Measurements from ENCODE around the gene SLITRK2. TPM values are rescaled to one million over a fixed set of nuclear protein-coding genes. Genes with fewer than 3 reads are reported as not detected.

The SLITRK2 gene
- total RNA-seq, 1 experiment from 2014 or later, result not detected

DNA sequence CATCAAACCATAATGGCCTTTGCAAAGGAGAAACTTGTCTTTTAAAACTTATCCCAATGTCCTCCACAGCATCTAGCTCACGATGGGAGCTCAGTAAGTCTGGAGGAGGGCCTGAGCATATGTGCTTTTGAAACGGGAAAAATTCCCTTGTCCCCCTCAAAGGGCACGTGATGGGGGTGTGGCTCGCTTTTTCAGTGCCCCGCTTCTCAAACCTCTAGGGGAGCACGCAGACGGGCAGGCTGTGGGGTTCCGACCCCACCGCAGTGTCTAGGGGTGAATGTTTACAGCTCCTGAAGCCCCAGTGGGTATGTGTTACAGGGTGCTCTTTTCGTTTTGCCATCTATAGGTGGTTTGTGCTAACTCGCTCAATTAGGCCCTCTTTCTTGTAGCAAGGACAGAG is 31.2 kb downstream of the SLITRK2 start:
- no peak overlapping the region for H3K27ac ChIP-seq (ENCODE audit: low read depth, low read length, poor library complexity, severe bottlenecking)
- BruUV-seq (replicated peaks), result no TSS peak
- ChIA-PET CTCF (no interaction called here), POLR2A (ENCODE audit: low non-redundant PET) (no interaction called here)
- no peaks in the 10 kb centered on the region for H3K4me1 ChIP-seq (ENCODE audit: insufficient read depth, low read length, poor library complexity, severe bottlenecking)
- TF ChIP-seq, protein P1, sequence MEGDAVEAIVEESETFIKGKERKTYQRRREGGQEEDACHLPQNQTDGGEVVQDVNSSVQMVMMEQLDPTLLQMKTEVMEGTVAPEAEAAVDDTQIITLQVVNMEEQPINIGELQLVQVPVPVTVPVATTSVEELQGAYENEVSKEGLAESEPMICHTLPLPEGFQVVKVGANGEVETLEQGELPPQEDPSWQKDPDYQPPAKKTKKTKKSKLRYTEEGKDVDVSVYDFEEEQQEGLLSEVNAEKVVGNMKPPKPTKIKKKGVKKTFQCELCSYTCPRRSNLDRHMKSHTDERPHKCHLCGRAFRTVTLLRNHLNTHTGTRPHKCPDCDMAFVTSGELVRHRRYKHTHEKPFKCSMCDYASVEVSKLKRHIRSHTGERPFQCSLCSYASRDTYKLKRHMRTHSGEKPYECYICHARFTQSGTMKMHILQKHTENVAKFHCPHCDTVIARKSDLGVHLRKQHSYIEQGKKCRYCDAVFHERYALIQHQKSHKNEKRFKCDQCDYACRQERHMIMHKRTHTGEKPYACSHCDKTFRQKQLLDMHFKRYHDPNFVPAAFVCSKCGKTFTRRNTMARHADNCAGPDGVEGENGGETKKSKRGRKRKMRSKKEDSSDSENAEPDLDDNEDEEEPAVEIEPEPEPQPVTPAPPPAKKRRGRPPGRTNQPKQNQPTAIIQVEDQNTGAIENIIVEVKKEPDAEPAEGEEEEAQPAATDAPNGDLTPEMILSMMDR (conservative IDR thresholded peaks at IDR 0.05; ENCODE audit: low read depth, low read length), result no peak
- no peak for TF ChIP-seq EZH2 (IDR thresholded peaks at IDR 0.05; ENCODE audit: borderline replicate concordance, low read depth, low read length, poor library complexity, severe bottlenecking)
- H3K4me3 ChIP-seq (ENCODE audit: low read depth, low read length, poor library complexity, severe bottlenecking), result no peak overlapping the region
- intact Hi-C loops (cut with micrococcal nuclease; ENCODE audit: unreplicated experiment), result no loop called here
- no peaks in the 10 kb centered on the region for H3K9me3 ChIP-seq (ENCODE audit: low read depth, low read length, poor library complexity, severe bottlenecking)
- no peak for DNase-seq (ENCODE audit: low spot score)
- no peaks in the 10 kb centered on the region for H3K36me3 ChIP-seq (ENCODE audit: insufficient read depth, low read length, poor library complexity, severe bottlenecking)
- H3K27me3 ChIP-seq (replicated peaks; ENCODE audit: insufficient read depth, low read depth, low read length, poor library complexity), result no peaks in the 10 kb centered on the region

DNA sequence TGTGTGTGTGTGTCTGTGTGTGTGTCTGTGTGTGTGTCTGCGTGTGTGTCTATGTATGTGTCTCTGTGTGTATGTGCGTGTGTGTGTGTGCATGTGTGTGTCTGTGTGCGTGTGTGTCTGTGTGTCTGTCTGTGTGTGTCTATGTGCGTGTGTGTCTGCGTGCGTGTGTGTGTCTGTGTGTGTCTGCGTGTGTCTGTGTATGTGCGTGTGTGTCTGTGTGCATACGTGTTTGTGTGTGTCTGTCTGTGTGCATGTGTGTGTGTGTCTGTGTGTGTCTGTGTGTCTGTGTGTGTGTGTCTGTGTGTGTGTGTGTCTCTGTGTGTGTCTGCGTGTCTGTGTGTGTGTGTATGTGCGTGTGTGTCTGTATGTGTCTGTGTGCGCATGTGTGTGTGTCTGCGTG is 35.6 kb downstream of the SLITRK2 start:
- H3K9me3 ChIP-seq (ENCODE audit: low read depth, low read length, poor library complexity, severe bottlenecking), result no peaks in the 10 kb centered on the region
- no peak overlapping the region for H3K4me3 ChIP-seq (ENCODE audit: low read depth, low read length, poor library complexity, severe bottlenecking)
- H3K36me3 ChIP-seq (ENCODE audit: insufficient read depth, low read length, poor library complexity, severe bottlenecking), result no peaks in the 10 kb centered on the region
- no peak for DNase-seq (ENCODE audit: low spot score)
- no peak for TF ChIP-seq EZH2 (IDR thresholded peaks at IDR 0.05; ENCODE audit: borderline replicate concordance, low read depth, low read length, poor library complexity, severe bottlenecking)
- TF ChIP-seq, protein P1 (conservative IDR thresholded peaks at IDR 0.05; ENCODE audit: low read depth, low read length), result no peak
- no peak overlapping the region for H3K27ac ChIP-seq (ENCODE audit: low read depth, low read length, poor library complexity, severe bottlenecking)
- POLR2A ChIA-PET (ENCODE audit: low non-redundant PET), result no interaction called here
- no peaks in the 10 kb centered on the region for H3K27me3 ChIP-seq (replicated peaks; ENCODE audit: insufficient read depth, low read depth, low read length, poor library complexity)
- CTCF ChIA-PET, result no interaction called here
- H3K4me1 ChIP-seq (ENCODE audit: insufficient read depth, low read length, poor library complexity, severe bottlenecking), result no peaks in the 10 kb centered on the region
- no TSS peak for BruUV-seq (replicated peaks)
- intact Hi-C loops (cut with micrococcal nuclease; ENCODE audit: unreplicated experiment), result no loop called here

DNA sequence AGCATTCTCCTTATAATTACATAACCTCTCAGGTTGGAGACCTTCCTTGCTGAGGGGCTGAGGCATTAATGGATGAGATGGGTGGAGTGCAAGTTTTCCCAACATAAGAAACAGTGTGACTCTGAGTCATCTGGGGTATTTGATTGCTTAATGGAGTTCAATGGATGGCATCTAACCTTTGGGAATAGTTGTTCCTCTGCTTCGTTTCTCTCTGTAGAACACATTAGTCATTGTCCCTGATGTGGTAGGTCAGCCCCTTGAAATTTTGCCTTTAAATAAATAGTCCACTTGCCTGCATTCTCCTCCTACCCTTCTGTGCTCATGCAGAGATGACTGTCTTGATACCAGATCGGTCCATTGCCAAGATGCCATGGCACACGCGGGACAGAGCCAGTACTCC is 38.6 kb downstream of the SLITRK2 start:
- BruUV-seq (replicated peaks), result no TSS peak
- POLR2A ChIA-PET (ENCODE audit: low non-redundant PET), result no interaction called here
- H3K4me3 ChIP-seq (ENCODE audit: low read depth, low read length, poor library complexity, severe bottlenecking), result no peak overlapping the region

More for the DNA sequence above, 38.6 kb downstream of the SLITRK2 start:
- TF ChIP-seq EZH2 (IDR thresholded peaks at IDR 0.05; ENCODE audit: borderline replicate concordance, low read depth, low read length, poor library complexity, severe bottlenecking), result no peak
- TF ChIP-seq, protein P1 (conservative IDR thresholded peaks at IDR 0.05; ENCODE audit: low read depth, low read length), result no peak
- Histone ChIP-seq H3K4me1 (ENCODE audit: insufficient read depth, low read length, poor library complexity, severe bottlenecking) (no peaks in the 10 kb centered on the region), H3K27me3 (replicated peaks; ENCODE audit: insufficient read depth, low read depth, low read length, poor library complexity) (no peaks in the 10 kb centered on the region), H3K9me3 (ENCODE audit: low read depth, low read length, poor library complexity, severe bottlenecking) (no peaks in the 10 kb centered on the region), H3K27ac (ENCODE audit: low read depth, low read length, poor library complexity, severe bottlenecking) (no peak overlapping the region), H3K36me3 (ENCODE audit: insufficient read depth, low read length, poor library complexity, severe bottlenecking) (no peaks in the 10 kb centered on the region)
- intact Hi-C loops (cut with micrococcal nuclease; ENCODE audit: unreplicated experiment), result no loop called here
- CTCF ChIA-PET, result no interaction called here
- no peak for DNase-seq (ENCODE audit: low spot score)
